GM12878 (cell line): ENCODE results near the gene POLD2. TPM values are rescaled to one million over a fixed set of nuclear protein-coding genes. Genes with fewer than 3 reads are reported as not detected.

Experiments used
- ATAC-seq: fragments of 200-7000 bp; cut with Tn5 transposase; 3 replicates; pipeline ENCODE4 v1.9.1; 2020; ENCODE audit warnings: mild to moderate bottlenecking, moderate library complexity
- BruUV-seq: library from RNA; stranded (reverse); fragments of 400-500 nt; replicated peaks from 2 replicates; lab custom pipeline; 2021; lab: Mats Ljungman, UMichigan
- CTCF ChIA-PET: fragments of 300-600 bp; sonication (Branson Sonifier 250); formaldehyde crosslinking; extraction: SDS; loops from one replicate; lab custom pipeline; 2021; ENCODE audit warnings: inconsistent platforms; lab: Yijun Ruan, JAX
- POLR2A ChIA-PET: fragments of 350-600 bp; formaldehyde crosslinking; extraction: SDS; loops from one replicate; lab custom pipeline; 2021; ENCODE audit warnings: inconsistent platforms; lab: Charles Lee
- RAD21 ChIA-PET: fragments of 300-600 bp; sonication (Branson Sonifier 250); formaldehyde crosslinking; loops from one replicate; lab custom pipeline; 2023; ENCODE audit warnings: antibody characterized with exemption; ENCODE audit not compliant: unreplicated experiment; lab: Charles Lee
- SMC1A ChIA-PET: fragments of 300-600 bp; sonication (Branson Sonifier 250); formaldehyde crosslinking; loops from one replicate; lab custom pipeline; 2023; ENCODE audit not compliant: unreplicated experiment, uncharacterized antibody; lab: Charles Lee
- DNase-seq: peaks from one replicate; pipeline ENCODE4 v3.0.0-alpha.2; 2011; ENCODE audit warnings: low read depth, low spot score
- FAIRE-seq: peaks from 3 replicates; lab custom pipeline; 2011; peaks lifted over from hg19 to GRCh38; lab: Jason Lieb, UNC
- H2AFZ ChIP-seq: 2 replicates; pipeline ENCODE4 v1.6.0; 2011; ENCODE audit warnings: low read depth, low read length, control low read depth; ENCODE audit not compliant: control insufficient read depth
- H3K27ac ChIP-seq: 2 replicates; pipeline ENCODE4 v1.5.1; 2011; ENCODE audit warnings: control low read depth; ENCODE audit not compliant: control insufficient read depth, insufficient read depth
- H3K27me3 ChIP-seq, 2 experiments: replicated peaks in 1 of 2; 2 replicates each; pipeline versions ENCODE4 v1.6.0 to v1.6.1; 2011; ENCODE audit warnings: low read length in 1 of 2; ENCODE audit not compliant: control insufficient read depth in 2 of 2, insufficient read depth in 2 of 2
- H3K36me3 ChIP-seq, 2 experiments: 2 replicates each; pipeline ENCODE4 v1.5.1; 2011; ENCODE audit warnings: low read length in 1 of 2; ENCODE audit not compliant: control insufficient read depth in 2 of 2, insufficient read depth in 2 of 2
- H3K4me1 ChIP-seq: 2 replicates; pipeline ENCODE4 v1.6.1; 2011; ENCODE audit warnings: mild to moderate bottlenecking, low read length, moderate library complexity, mixed read lengths; ENCODE audit not compliant: control insufficient read depth, insufficient read depth
- H3K4me2 ChIP-seq: 2 replicates; pipeline ENCODE4 v1.6.0; 2011; ENCODE audit warnings: control low read depth; ENCODE audit not compliant: control insufficient read depth, insufficient read depth
- H3K4me3 ChIP-seq: fragments of 200-600 bp; sonication (generic); 2 replicates; pipeline ENCODE4 v1.5.1; 2016
- H3K79me2 ChIP-seq: 2 replicates; pipeline ENCODE4 v1.6.0; 2011; ENCODE audit warnings: low read length; ENCODE audit not compliant: control insufficient read depth, insufficient read depth
- H3K9ac ChIP-seq: 2 replicates; pipeline ENCODE4 v1.8.0; 2011; ENCODE audit warnings: low read length, control low read depth, mixed read lengths; ENCODE audit not compliant: control insufficient read depth, insufficient read depth
- H3K9me3 ChIP-seq: replicated peaks from 3 replicates; pipeline ENCODE4 v1.5.1; 2011; ENCODE audit warnings: mild to moderate bottlenecking, low read length; ENCODE audit not compliant: control insufficient read depth, insufficient read depth
- H4K20me1 ChIP-seq: 2 replicates; pipeline ENCODE4 v1.6.0; 2011; ENCODE audit not compliant: control insufficient read depth, insufficient read depth
- CEBPB ChIP-seq, 2 experiments: fragments of 150-350 bp in 1 of 2; IDR thresholded peaks; 2 replicates each; pipeline ENCODE4 v1.6.1; 2012 to 2014; ENCODE audit warnings: low read depth in 2 of 2, low read length in 2 of 2, borderline replicate concordance in 1 of 2, inconsistent platforms in 1 of 2
- EED ChIP-seq: sonication (generic); IDR thresholded peaks from 2 replicates; pipeline ENCODE4 v1.6.1; 2016; ENCODE audit warnings: antibody characterized with exemption, low read depth
- IRF4 ChIP-seq: IDR thresholded peaks from 2 replicates; pipeline ENCODE4 v1.6.1; 2011; ENCODE audit warnings: low read depth, low read length
- KDM1A ChIP-seq: fragments of 200-600 bp; sonication (generic); IDR thresholded peaks from 2 replicates; pipeline ENCODE4 v1.6.1; 2016; ENCODE audit warnings: borderline replicate concordance
- MEF2A ChIP-seq: IDR thresholded peaks from 2 replicates; pipeline ENCODE4 v1.6.1; 2011; ENCODE audit warnings: low read depth, mild to moderate bottlenecking, low read length, moderate library complexity; ENCODE audit not compliant: insufficient read depth
- POLR2A ChIP-seq: IDR thresholded peaks from 2 replicates; pipeline ENCODE4 v1.6.1; 2011; ENCODE audit warnings: low read depth, mild to moderate bottlenecking, low read length
- SIN3A ChIP-seq: IDR thresholded peaks from 2 replicates; pipeline ENCODE4 v1.6.1; 2012; ENCODE audit warnings: low read depth, low read length, improper control_type of control experiment
- STAT3 ChIP-seq: IDR thresholded peaks from 2 replicates; pipeline ENCODE4 v1.6.1; 2011; ENCODE audit warnings: low read depth, low read length, improper control_type of control experiment
- ZNF207 ChIP-seq: fragments of 450-650 bp; IDR thresholded peaks from 2 replicates; pipeline ENCODE4 v1.6.1; 2014; ENCODE audit warnings: antibody characterized with exemption, mild to moderate bottlenecking, borderline replicate concordance
- ZZZ3 ChIP-seq: IDR thresholded peaks from 2 replicates; pipeline ENCODE4 v1.6.1; 2011; ENCODE audit warnings: low read depth; ENCODE audit not compliant: control insufficient read depth, insufficient read length
- WGBS: methylation state at CpG from one replicate; pipeline ENCODE4 v1.1.6; 2016; ENCODE audit warnings: low lambda C conversion rate; ENCODE audit not compliant: insufficient replicate concordance, insufficient coverage; ENCODE audit errors: missing lambda C conversion rate; 5-methylcytosine and 5-hydroxymethylcytosine counted together
- in situ Hi-C: fragments of 300-500 bp; cut with MboI; formaldehyde crosslinking; loops from 9 replicates; pipeline ENCODE4 v1.14.3; 2018; ENCODE audit warnings: mixed read lengths
- intact Hi-C: fragments of 100-400 bp; cut with micrococcal nuclease; formaldehyde crosslinking; loops from one replicate; pipeline ENCODE4 v1.14.2; 2022; ENCODE audit not compliant: unreplicated experiment
- polyA plus RNA-seq, 11 experiments: library from polyadenylated mRNA; depleted of rRNA in 4 of 11; unstranded in 6 of 11; stranded (reverse) in 5 of 11; fragments of >200 nt; fragmentation: Nextera tagmentation in 4 of 11; fragmentation: Illumina TruSeq in 1 of 11; extraction: Ambion mirVana in 4 of 11; extraction: Trizol in 1 of 11; gene quantifications; 1 replicate in 1 of 11; 2 replicates in 10 of 11; pipeline versions ENCODE4 v1.2.1 to v1.2.3, GENCODE V29; 2011 to 2016; ENCODE audit warnings: inconsistent platforms in 2 of 11, missing spikeins in 2 of 11, low read depth in 1 of 11
- total RNA-seq, 4 experiments: library from RNA; depleted of rRNA in 3 of 4; stranded (reverse); fragments of >200 nt in 3 of 4; fragmentation: Illumina TruSeq in 1 of 4; extraction: Trizol in 1 of 4; gene quantifications; 2 replicates each; pipeline versions ENCODE4 v1.2.1 to v1.2.3, GENCODE V29; 2013 to 2021

The POLD2 gene
- total and polyA plus RNA-seq, 10 of the 15 experiments (the other 5 are each of a cell fraction or from before 2014, with no cell fraction given), result 19.1 to 287 (median 169) TPM

- Histone ChIP-seq H3K27ac (no peak overlapping the region), H3K36me3 (peaks cover 5 to 6% of the 10 kb centered on the region in 2 experiments; a peak in 2 of 4 replicates), H3K27me3 (no peaks in the 10 kb centered on the region; a peak in 1 of 4 replicates), H3K79me2 (no peaks in the 10 kb centered on the region), H3K4me1 (no peaks in the 10 kb centered on the region), H3K9ac (no peak overlapping the region), H3K4me2 (no peak overlapping the region), H3K9me3 (no peaks in the 10 kb centered on the region), H3K4me3 (no peak overlapping the region), H2AFZ (no peak overlapping the region), H4K20me1 (no peaks in the 10 kb centered on the region)
- FAIRE-seq, result no peak
- no peak for ATAC-seq
- CTCF ChIA-PET, result no interaction called here
- RAD21 ChIA-PET, result no interaction called here
- POLR2A ChIA-PET, result no interaction called here
- DNase-seq, result no peak
- no TSS peak for BruUV-seq
- TF ChIP-seq ZZZ3 (no peak), STAT3 (no peak), EED (no peak), POLR2A (0 out of 2 replicates have a peak, but pooled peaks have one; percentile 38), KDM1A (no peak)
- in situ Hi-C loops, result no loop called here
- WGBS, result 31% methylated on average over 16 of the region's 16 CpGs
- SMC1A ChIA-PET, result no interaction called here
- intact Hi-C loops, result no loop called here
These were observed 11.6 kb downstream of the POLD2 start for GRCh38 chr7:44111761-44112160.

DNA sequence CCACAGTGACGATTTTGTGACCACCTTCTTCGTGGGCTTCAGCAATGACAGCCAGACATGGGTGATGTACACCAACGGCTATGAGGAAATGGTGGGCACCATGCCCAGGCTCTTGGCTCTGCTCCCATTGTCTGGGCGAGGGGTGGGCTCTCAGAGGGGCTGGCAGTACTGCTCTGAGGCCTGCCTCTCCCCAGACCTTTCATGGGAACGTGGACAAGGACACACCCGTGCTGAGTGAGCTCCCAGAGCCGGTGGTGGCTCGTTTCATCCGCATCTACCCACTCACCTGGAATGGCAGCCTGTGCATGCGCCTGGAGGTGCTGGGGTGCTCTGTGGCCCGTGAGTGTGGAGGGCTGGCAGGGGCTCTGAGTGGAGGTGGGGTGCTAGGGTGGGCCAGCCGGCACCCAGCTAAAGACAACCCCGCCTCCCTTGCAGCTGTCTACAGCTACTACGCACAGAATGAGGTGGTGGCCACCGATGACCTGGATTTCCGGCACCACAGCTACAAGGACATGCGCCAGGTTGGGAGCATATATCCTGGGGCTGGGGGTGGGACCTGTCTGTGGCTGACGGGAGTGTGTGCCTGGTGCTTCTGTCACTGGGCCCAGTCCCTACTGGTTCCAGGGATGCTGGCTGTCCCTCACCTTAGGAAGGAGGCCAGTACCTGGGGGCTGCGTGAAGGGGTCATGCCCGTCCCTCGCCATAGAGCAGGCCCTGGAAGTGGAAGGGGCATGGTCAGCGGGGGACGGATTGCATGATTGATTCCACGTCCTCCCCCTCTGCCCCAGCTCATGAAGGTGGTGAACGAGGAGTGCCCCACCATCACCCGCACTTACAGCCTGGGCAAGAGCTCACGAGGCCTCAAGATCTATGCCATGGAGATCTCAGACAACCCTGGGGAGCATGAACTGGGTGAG, 12.4 kb downstream of the POLD2 start:
- Histone ChIP-seq H3K9me3 (no peaks in the 10 kb centered on the region), H4K20me1 (no peaks in the 10 kb centered on the region), H3K79me2 (no peaks in the 10 kb centered on the region), H3K36me3 (peaks cover 0 to 6% of the 10 kb centered on the region in 2 experiments; a peak in 2 of 4 replicates), H3K27me3 (peaks cover under 1 to 2% of the 10 kb centered on the region in 2 experiments), H3K4me1 (no peaks in the 10 kb centered on the region), H2AFZ (no peak overlapping the region), H3K9ac (no peak overlapping the region), H3K27ac (no peak overlapping the region), H3K4me3 (no peak overlapping the region), H3K4me2 (no peak overlapping the region)
- TF ChIP-seq MEF2A (no peak), SIN3A (no peak), ZNF207 (no peak), CEBPB (IDR thresholded peaks at IDR 0.05; ENCODE audit: borderline replicate concordance in 1 of 2, low read depth in 2 of 2, low read length in 2 of 2) (no peak), IRF4 (no peak)
- WGBS, result 43% methylated on average over 27 of the region's 27 CpGs
- RAD21 ChIA-PET, result no interaction called here
- no TSS peak for BruUV-seq
- DNase-seq (no peak), FAIRE-seq (no peak), ATAC-seq (no peak)
- in situ Hi-C loops (no loop called here), intact Hi-C loops (no loop called here)
- SMC1A ChIA-PET, result no interaction called here
- CTCF ChIA-PET, result interaction anchor here (1.1 kb wide), 1 partner anchor 85 kb away, joined by 3 read pairs; no protein-coding TSS in a partner anchor
- POLR2A ChIA-PET, result interaction anchor here (0.9 kb wide), 1 partner anchor 12 kb away, joined by 3 read pairs; the partner anchor contains the start of gene POLD2
